Measurements from ENCODE around the gene KCND3.

- TF ChIP-seq MAX (IDR thresholded peaks at IDR 0.05; ENCODE audit: low read depth, low read length): no peak
- TF ChIP-seq CTCF (IDR thresholded peaks at IDR 0.05; ENCODE audit: low read depth, low read length): no peak
- no peak for TF ChIP-seq MYC (IDR thresholded peaks at IDR 0.05; ENCODE audit: low read depth, low read length)
Observed at GRCh38 chr1:111886741-111887140, 102.7 kb downstream of the KCND3 start.

All from NB4 (cell line).